HG03342 (cell line): ENCODE results near the gene MRPL36.
"Not testable (repeated sequence)": the region's sequence is repeated elsewhere in the genome, so short reads cannot be mapped to it uniquely, and the experiment has no call there.

Source experiments
- ATAC-seq: cut with Tn5 transposase; IDR thresholded peaks from one replicate; pipeline ENCODE4 v1.9.1; 2021; ENCODE audit warnings: mild to moderate bottlenecking, moderate library complexity; ENCODE audit not compliant: unreplicated experiment

The MRPL36 gene

DNA sequence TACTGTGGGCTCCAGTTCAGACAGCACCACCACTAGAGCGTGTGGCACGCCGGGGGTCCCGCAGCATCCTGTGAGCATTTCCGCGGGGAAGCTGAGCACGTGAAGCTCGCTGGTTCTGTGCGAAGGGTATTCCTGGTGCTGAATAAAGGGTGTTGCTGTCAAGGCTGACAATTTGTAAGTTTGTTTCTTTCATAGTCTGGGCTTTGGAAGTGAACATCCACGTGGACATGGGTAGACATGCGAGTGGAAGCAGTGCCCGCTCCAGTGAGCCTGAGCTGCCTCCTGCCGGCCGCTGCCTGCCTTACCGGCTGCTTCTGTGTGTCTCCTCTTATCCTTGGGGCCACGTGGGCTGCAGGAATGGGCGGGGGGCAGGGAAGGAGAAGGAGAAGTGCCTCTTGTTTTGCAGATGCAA lies 16.2 kb upstream of the MRPL36 start:
- ATAC-seq: no peak

DNA sequence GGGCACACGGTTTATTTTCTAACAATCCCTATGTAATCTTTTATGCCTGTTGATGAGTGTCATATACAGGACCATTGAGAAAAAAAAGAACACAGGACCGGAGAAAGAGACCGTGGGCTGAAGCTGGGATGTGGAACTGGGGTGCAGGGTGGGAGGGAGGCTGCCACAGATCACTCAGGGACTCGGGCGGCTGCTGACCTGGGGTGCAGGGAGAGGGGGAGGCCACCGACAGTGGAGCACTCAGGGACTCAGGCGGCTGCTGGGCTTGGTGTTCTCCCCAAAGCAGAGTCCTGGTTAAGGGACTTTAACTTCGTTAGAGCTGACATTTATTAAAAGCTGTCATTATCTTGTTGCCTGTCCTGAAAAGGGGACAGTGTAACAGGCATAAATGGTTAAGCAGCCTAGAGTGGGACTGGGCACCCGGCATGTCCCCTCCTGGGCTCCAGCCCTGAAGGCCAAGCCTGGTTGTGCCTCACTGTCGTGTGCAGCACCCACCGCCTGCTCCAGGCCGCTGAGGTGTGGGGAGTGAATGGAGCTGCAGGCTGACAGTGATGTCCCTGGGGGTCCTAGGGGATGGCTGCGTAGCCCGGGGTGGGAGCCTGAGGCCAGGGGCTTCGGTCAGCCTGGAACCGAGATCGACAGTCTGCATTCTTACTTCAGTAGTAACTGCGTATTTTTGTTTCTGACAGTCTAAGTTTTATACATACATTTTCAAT lies 15.6 kb upstream of the MRPL36 start:
- no peak for ATAC-seq

DNA sequence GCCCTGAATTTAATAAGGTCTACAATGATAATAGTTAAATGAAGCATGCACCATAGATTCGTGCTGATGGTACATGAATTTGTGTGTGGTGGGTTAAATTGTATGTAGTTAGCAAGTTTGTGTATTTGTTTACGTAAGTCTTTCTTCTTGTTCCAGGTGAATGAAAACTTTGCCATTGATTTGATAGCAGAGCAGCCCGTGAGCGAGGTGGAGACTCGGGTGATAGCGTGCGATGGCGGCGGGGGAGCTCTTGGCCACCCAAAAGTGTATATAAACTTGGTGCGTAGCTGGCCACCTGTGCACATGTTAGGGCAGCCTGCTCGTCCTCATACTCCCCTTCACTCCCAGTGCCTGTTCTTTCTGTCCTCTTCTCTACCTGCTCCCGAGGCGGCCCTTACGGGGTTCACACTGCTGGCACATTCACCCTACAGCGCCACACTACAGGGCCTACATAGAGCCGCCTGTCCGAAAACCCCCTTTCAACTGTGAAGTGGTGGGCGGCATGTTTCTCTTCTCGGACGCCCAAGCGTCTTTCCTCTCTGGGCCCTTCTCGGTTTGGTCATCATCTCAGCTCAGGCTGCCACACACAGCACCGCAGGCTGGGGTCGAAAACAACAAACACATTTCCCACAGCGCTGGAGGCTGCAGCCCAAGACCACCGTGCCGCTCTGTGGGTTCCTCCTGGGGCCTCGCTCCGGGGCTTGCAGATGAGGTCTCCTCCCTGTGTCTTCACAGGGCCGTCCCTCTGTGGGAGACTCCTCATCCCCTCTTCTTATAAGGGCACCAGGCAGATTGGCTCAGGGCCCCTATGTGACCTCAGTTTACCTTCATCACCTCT lies 14.8 kb upstream of the MRPL36 start:
- ATAC-seq: no peak

DNA sequence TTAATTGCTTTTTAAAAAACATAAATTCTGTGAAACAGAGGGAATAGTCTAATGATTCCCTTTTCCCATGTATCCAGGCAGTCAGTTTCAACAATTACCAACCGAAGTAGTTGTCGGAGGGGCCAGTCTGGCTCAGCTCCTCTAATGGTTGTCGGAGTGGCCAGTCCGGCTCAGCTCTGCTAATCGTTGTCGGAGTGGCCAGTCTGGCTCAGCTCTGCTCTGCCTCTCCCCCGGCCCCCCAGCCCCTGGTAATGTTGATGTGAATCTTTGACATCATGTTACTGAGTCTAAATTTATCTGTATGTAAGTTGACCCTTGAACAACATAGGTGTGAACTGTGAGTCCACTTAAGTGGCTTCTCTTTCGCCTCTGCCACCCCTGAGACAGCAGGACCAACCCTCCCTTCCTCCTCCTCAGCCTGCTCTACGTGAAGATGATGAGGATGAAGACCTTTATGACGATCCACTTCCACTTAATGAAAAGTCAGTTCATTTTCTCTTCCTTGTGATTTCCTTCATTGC lies 11.0 kb upstream of the MRPL36 start:
- no peak for ATAC-seq

DNA sequence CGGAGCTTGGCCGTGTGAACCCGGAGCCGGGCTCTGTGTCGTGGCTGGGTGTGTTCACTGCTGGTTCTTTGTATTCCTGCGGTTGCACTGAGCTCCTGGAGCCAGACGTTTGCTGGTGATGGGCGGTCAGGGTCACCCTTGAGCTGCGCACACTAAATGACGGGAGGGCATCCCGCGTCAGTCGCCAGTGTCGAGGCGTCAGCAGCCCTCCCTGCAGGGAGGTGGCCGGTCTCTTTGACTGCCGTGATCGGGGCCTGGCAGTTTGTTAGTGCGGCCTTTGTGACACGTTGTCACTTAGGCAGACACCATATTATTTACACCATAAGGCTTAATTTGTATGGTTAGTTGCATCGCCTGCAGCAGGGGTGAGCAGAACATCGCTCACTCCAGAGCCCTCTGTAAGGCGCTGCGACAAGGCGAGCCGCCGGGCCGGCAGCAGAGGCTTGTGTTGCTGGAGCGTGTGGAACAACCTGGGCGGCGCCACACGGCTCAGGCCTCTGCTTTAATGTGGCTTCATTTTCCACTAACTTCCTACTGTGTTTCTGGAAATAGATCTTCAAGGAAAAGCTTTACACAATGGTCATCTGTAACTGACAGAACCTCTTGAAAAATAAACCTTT lies 9.9 kb upstream of the MRPL36 start:
- no peak for ATAC-seq

DNA sequence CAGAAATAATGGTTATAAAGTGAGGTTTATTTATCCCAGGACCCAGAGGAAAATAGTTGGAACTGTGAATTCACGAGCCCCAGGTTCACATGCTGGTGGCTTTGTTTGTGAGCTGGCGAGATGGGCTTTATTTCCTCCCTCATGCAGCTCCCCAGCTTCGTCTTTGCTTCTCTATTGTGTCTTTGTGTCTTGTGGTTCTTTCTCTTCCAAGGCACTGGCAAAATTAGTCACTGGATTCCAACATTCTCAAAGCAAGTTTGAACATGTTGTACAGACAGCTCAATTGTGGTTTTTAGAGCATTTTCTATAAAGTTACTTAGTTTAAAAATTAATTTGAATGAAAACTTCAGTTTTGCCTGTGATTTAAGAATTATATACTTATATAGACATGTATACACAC lies 8.8 kb upstream of the MRPL36 start:
- ATAC-seq: no peak

DNA sequence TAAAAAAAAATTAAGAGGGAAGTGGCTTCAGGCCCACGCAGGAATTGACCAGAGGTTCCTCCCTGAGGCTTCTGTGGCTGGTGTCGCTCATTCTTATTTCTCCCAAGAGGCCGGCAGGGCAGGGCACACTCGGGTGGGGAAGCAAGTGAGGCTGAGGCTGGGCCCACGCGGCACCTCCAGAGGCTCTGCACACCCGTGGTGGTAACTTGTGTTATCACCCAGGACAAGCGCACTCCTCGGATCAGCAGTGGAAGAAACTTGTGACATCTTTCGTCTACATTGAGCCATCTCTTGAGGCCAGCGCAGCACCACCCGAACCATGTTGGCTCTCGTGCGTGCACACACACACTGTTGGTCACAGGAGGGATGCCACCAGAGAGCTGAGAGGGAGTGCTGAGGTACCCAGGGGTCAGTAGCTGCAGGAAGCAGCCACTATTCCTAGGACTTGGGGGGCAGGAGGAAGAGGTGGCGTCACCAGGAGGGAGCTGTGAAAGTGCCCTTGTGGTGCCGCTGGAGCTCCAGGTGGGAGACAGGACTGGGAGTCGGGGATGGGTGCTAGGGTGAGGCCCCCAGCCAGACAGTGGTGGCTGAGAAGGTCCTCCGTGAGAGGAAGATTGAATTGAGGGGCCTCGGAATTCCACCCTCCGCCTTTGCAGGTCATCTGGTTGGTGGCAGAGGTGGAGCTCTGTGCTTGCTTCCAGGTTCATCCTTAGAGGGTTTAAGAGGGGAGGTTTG lies 8.0 kb upstream of the MRPL36 start:
- no peak for ATAC-seq

DNA sequence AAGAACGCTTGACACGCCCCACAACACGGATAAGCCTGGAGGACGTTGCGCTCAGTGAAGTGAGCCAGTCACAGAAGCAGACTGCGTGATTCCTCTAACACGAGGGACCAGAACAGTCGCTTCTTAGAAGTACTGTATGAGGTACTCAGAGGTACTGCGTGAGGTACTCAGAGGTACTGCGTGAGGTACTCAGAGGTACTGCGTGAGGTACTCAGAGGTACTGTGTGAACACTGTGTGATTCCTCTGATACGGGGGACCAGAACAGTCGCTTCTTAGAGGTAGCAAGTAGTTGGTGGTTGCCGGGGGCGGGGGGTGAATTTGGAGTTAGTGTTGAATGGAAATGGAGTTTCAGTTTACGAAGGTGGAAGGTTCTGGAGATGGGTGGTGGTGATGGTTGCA lies 7.3 kb upstream of the MRPL36 start:
- no peak for ATAC-seq

DNA sequence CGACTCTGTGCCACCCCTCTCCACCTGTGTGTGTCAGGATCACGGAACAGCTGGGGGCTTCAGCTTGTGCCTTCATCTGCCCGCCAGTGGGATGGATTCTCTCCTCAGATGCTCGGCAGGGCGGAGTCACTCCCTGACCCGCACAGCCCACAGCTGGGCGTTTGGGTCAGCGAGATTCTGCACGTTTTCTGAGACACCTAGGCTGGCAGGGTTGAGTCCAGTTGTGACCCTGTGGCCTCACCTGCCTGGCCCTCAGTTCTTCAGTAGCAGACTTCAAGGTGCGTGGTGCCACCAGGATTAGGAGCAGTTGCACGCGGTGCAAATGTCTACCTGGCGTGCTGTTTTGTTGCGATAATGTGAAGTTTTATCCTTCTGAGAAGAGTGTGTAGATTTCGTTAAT lies 6.6 kb upstream of the MRPL36 start:
- no peak for ATAC-seq

DNA sequence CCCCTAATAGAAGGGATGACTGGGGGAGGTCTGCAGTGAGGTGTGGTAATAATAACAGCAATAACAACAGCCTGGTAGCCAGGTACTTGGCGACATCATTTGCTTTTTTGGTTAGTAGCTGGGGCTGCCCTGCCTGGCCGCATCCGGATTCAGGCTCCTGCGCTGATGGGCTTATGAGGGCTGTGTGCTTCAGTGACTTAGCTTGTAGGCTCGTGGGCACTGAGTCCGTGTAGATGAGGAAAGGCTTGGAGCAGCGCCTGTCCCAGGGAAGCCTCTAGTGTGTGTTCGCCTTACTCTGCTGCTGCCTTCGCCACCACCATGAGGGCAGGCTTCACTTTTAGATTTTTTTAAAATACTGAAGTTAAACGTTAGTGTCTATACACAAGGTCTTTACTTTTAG lies 6.1 kb upstream of the MRPL36 start:
- no peak for ATAC-seq

DNA sequence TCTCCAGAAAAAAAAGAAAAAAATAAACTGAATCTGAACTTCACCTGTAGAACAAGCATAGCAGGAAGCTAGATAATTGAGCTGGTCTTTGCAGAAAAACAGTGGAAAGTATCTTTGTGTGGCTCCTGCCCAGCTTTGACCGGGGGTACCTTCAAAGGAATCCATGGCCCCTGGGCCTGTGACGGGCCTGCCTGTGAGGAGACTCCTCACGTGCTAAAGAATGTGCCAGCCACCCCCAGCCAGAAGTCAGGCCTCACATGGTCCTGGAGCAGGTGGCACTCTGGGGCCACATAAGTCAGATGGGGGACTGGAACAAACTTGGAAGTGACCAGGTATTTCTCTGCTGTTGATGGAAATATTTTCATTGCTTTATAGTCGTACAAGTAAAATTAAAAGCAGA lies 5.7 kb upstream of the MRPL36 start:
- no peak for ATAC-seq

DNA sequence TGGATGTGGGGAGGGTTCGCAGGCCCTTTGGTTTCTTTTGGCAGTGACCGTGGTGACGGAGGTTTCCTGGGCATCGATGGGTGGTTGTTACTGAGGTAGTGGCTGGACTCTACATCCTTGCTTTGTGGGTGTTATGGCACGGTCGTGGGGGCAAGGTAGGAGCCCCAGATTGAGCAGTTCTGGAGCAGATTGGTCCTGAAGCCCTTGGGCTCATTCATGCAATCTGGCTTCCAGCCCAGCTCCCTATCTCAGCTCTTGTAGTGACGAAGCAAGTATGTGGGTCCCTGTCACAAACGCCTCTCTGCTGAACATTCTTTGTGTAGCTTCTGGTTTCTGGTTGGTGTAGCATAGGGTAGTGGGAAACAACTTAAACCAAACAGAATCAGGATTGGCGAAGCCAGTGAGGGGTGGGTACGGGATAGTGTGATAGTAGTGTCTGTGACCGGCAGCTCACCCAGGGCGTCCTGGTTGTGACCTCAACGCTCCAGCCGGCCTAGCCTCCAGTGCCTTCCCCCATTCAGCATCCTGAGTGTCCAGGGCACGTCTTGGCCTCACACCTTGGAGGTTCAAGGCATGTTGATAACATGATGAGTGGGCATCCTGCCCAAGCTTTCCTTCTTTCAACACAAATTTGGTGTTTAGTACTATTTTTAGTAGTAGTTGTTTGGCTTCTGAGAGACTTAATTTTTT lies 4.5 kb upstream of the MRPL36 start:
- no peak for ATAC-seq

DNA sequence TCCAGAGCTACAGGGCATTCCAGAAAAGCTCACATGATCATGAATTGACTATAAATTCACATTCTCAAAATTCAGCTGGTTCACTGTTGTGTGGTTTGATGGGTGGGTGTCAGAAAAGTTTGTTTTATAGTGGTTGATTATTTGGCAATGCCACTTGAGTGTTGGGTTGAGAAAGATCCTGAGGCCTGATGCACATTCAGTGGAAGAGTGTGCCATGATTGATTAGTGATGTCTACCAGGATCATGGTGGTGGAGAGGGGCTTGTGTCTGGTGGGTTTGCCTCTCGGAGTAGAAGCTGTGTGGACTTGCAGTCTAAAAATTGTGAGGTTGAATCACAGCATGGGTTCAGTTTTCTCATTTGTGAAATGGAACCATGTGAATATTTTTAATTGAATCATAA lies 3.6 kb upstream of the MRPL36 start:
- no peak for ATAC-seq

DNA sequence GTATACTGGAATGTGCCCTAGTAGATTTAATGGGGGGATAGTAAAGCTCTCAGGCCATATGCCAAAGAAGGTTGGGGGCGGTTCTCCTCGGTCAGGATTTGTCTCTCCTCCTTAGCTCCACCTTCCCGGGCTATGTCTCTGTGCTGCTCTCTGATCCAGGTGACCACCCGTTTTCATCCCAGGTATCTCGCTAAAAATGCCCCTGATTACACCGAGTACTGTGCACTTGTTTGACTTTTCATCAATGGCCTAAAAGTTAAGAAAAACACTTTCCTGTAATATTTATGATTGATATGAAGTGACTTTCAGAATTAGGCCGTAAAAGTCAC lies 2.3 kb upstream of the MRPL36 start:
- ATAC-seq: no peak

DNA sequence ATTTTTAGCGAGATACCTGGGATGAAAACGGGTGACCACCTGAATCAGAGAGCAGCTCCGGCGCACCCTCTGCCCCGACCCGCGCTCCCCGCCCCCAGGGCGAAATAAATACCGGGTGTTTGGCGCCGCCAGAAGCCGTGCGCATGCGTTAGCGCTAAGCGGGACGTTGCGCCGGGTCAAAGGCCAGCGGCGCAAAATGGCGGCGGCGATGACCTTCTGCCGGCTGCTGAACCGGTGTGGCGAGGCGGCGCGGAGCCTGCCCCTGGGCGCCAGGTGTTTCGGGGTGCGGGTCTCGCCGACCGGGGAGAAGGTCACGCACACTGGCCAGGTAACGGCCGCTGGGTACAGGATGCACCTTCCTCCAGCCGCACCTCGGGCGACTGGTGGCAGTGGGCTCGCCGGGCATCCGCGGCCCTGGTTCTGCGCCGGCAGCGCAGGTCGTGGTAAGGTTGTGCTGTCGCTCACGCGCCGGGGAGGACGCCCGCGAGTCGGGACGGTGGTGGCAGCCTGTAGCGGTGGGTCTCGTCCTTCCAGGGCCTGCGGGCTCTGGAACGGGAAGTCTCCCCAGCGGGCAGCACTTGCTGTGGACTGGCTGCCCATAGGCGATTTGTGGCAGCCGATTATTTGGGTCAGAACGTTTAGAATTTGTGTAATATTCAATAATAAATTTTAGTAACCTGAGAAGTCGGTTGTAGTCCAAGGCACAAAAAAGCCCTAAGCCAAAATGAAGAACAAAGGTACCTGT lies 1.8 kb upstream of the MRPL36 start, which contains the start of gene NDUFS6:
Gene NDUFS6 (plus strand): TSS at position 186 of the 745 bp plus-strand sequence. CDS start 11 bp downstream, at position 197.
- peak; percentile 54 for ATAC-seq

DNA sequence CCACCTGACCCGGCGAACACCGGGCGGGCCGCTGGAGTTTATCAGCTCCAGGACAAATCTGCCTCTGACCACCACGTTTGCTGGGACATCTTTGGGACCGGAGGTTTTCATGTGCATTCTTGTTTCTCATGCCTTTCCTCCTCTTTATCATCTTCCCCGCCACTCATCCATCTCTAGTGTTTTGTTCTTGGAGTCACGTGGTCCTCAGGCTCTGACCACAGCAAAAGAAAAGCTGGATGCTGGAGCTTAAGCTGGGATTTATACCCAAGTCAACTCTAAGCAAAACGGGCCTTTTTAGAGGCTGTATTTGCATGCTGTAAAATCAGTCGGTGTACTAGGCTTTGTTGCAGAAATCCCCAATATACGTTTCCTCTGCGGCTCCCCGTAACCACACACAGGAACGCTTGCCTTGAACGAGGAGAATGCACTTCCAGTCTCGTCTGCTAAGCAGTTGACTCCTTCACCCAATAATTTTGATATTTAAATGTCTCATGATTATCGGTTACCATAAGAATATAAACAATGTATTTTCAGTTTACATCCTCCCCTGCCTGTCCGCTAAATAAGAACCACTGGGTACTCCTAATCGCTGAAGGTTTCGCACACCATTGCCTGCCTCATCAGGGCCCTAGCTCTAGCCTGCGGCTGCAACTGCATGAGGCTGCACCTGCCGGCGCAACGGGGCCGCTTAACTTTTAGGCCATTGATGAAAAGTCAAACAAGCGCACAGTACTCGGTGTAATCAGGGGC lies 1.0 kb upstream of the MRPL36 start:
- ATAC-seq: peak; percentile 42

DNA sequence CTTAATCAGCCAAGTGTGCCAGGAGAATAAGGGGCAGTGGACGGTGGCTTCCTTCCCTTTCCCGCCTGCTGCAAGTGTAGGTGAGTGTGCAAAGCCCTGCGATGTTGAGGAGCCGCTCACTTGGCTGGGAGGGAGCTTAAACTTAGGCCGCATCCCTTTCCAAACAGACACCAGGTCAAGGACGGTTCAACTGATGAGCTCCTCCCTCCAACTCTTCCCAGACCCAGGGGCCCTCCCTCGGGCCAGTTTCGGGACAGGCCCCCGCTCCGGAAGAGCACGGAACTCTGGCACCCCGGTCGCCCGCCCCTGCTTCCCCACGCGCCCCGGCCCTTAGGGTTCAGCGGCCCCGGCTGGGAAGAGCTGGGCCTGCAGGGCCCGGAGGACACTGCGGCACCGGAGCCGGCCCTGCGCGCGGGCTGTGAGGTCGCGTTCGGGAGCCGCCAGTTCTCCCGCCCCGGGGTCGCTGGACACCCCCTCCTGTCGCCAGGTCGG lies 481 bp downstream of the MRPL36 start:
- ATAC-seq: peak; percentile 16

DNA sequence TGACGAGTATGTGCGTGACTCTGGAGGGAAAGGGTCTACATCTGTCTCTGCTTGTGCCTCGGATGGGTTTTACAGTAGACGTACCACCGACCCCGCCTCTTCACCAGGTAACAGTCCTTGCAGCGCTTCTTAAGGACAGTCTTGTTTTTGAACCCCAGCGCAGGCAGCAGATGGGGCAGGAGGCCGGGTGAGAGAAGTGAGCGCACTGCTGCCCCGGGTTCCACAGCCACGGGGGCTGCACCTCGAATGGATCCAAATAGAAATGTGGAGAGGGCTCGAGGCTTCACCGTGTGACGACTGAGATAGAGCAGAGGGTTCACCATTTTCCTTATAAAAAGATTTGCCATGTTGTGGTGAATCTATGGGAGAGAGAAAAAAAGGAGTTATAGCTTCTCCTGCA lies 1.0 kb downstream of the MRPL36 start:
- ATAC-seq: not testable (repeated sequence)

DNA sequence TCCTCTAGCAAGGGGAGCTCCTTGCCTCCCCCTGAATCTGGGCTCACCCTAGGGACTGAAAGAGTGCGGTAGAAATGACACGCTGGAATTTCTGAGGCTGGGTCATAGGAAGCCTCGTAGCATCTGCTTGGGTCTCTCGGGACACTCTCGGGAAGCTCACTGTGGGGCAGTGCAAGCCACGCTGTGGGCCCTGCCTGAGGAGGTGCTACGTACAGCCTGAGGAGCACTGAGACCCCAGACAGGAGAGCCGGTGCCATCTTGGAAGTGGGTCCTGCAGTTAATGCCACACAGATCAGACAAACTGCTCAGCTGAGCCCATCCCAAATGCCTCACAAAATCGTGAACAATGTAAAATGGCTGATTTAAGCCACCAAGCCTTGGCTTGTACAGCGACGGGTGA lies 1.8 kb downstream of the MRPL36 start:
- no peak for ATAC-seq
